HT1080 (cell line): ENCODE results near the gene CTBP1. TPM values are rescaled to one million over a fixed set of nuclear protein-coding genes. Genes with fewer than 3 reads are reported as not detected.

Source experiments
- DNase-seq: peaks from one replicate; pipeline ENCODE4 v3.0.0-alpha.2; 2015; ENCODE audit warnings: low read depth
- total RNA-seq: library from RNA; depleted of rRNA; stranded (reverse); fragments of >200 nt; shearing (Covaris generic); gene quantifications from 2 replicates; pipeline ENCODE4 v1.2.3, GENCODE V29; 2014

CTBP1 gene
- total RNA-seq, 1 experiment from 2014 or later, result 256 TPM

DNA sequence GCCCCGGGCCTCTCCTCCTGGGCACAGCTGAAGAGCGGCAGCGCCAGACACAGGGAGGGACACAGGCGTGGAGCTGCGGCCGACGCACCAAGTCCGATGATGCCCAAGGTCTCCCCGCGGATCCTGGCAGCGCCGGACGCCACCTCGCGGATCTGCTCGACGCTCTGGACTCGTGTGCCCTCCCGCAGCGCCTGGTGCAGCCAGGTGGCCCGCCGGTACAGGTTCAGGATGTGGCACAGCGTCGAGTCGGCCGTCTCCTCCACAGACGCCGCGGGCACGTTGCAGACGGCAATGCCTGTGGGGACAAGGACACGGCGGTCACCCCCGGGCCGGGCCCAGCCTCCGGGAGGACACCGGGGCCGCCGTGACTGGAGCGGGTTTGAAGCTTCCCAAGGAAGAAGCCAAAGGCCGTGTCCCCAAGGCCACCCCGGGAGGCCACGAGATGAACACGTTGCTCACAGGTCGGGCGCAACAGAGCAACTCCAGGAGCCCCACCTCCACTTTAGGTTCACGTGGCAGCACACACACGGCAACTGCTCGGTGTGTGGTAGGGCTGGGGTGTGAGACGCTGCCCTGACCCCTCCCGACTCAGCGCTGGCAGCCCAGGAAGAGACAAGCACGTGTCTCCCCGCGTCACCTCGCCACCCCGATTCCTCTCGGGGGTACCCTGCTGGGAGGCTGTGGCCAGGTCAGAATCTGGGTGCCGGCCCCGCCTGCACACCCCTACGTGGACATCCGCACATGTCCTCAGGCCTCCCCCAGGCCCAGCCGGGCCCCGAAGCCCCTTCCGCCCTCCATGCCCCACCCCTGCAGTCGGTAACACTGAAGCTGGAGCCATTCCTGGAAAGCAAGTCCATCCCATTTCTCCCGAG is 23.4 kb downstream of the CTBP1 start:
- DNase-seq, result no peak

GRCh38 chr4:1223841-1224809 is 24.8 kb downstream of the CTBP1 start:
- no peak for DNase-seq

DNA sequence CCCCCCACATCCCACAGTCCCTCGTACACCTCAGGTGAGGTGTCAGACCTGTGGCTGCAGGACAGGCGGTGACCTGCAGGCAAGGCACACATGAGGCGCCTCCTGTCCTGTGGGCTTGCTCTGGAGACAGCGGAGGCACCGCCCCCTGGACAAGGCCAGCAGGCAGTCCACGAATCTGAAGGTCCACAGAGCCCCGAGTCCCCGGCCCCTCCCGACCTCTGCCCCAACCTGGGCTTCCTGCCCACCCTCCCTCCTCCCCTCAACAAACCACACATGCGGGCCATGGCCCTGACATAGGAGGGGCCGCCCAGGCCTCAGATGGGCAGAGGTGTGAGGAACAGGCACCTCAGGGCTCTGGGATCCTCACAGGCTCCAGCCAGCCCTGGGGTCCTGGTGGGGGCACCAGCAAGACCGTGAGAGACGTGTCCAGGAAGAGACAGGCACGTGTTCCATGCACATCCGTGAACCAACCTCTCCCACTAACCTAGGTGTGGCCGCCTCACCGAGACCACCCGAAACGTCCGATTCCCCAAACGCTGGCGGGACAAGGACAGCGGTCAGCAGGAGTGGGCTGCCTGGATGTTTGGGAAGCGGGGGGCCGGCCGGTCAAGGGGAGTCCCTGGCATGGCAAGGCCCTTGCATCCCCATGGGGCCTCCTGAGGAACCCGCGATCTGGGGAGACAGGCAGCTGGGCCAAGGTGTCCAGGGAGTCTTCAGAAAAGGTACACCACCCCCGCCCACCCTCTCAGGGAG is 25.8 kb downstream of the CTBP1 start:
- DNase-seq, result no peak

GRCh38 chr4:1222036-1222789 is 26.7 kb downstream of the CTBP1 start:
- DNase-seq, result no peak

DNA sequence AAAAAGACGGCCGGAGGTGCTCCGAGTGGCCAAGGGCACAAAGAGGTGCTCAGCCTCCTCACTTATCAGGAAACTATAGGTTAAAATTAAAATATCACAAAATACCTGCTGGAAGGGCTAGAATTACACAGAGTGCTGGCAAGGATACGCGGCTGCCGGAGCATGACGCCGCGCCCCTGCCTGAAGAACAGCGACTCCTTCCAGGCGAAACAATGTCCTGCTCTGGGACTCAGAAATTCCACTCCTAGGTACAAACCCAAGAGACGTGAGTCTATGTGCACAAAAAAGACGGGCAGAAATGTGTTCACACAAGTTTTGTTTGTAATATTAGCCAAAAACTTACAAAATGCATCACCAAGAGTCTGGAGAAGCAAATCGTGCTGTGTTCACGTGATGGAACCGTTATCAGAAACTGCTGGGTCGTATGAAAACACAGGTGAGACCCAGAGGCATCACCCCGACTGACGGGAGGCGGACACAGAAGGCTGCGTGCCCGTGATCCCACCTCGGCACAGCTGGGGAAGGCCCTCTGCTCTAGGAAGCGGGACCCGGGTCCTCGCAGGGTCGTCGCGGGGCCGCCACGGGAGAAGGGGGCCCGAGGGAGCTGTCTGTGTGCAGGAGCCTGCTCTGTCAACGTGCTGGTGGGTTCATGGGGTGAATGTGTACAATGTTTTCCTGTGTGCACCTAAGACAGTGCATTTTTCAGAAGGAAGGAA is 27.6 kb downstream of the CTBP1 start:
- DNase-seq, result no peak

- no peak for DNase-seq
Measured at GRCh38 chr4:1220566-1220965, 28.4 kb downstream of the CTBP1 start.

GRCh38 chr4:1219566-1219950 is 29.4 kb downstream of the CTBP1 start:
- DNase-seq, result no peak

DNA sequence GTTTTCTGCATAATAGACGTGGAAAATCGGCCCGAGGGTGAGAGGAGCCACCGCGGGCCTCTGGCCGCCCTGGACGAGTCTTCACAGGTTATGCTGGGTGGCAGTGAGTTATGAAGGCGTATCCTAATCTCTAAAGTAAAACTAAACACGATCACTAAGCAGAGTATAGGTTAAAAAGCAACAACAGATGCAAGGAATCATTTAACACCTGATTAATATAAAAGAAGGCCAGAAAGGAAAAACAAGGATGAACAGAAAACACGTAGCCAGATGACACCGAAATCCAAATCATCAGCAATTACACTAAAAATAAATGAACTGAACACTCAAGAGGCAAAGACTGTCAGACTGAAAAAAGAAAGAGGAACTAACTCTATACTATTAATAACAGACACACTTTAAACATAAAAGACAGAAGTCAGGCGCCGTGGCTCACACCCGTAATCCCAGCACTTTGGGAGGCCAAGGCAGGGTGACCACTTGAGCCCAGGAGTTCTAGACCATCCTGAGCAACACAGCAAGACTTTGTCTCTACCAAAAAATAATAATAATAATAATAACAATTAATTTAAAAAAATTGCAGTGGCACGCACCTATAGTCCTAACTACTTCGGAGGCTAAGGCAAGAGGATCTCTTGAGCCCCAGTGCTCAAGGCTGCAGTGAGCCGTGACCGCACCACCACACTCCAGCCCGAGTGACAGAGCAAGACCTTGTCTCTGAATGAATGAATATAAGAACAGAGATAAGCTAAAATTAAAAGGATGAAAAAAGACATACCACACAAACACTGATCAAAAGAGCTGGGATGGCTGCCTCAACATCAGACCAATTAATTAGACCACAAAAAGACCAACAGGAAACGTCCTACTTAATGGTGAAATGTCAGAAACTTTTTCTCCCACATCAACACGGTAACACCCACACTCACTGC is 30.0 kb downstream of the CTBP1 start:
- no peak for DNase-seq

DNA sequence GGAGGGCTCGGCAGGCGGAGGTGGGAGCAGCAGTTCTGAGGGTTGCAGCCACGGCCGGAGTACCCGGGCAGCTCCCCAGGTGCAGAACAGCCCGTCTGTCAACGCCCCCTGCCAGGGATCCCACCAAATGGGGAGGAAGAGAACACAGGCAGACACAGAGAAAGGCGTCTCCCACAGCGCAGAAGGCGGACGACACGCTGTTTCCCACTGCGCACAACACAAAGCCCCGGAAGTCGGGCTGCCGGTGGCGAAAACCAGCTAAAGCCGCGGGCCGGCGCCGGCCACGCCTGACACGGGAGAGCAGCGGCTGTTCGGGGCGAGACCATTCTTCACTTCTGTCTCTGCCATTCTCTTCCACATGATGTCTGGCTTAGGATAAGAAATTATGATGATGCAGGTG is 31.6 kb downstream of the CTBP1 start:
- DNase-seq, result no peak

DNA sequence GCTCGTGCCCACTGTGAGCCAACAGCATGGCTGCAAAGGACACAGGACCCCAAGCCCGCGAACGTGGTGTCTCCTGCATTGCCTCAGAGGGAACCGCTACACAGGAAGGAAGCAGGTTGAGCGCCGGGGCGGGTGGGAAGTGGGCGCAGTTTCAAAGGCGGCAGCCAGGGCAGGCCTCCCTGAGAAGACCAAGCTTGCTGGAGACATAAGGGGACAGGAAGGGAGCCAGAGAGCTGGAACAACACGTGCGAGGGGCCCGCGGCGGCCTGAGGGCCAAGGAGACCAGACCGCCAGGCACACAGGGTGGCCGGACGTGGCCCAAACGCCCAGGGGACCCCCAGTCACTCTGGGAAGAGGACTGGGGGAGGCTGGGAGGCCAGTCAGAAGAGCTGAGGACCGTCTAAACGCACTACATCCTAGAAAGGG is 32.0 kb downstream of the CTBP1 start:
- no peak for DNase-seq

- no peak for DNase-seq
Measured at GRCh38 chr4:1216076-1216614, 32.8 kb downstream of the CTBP1 start.

DNA sequence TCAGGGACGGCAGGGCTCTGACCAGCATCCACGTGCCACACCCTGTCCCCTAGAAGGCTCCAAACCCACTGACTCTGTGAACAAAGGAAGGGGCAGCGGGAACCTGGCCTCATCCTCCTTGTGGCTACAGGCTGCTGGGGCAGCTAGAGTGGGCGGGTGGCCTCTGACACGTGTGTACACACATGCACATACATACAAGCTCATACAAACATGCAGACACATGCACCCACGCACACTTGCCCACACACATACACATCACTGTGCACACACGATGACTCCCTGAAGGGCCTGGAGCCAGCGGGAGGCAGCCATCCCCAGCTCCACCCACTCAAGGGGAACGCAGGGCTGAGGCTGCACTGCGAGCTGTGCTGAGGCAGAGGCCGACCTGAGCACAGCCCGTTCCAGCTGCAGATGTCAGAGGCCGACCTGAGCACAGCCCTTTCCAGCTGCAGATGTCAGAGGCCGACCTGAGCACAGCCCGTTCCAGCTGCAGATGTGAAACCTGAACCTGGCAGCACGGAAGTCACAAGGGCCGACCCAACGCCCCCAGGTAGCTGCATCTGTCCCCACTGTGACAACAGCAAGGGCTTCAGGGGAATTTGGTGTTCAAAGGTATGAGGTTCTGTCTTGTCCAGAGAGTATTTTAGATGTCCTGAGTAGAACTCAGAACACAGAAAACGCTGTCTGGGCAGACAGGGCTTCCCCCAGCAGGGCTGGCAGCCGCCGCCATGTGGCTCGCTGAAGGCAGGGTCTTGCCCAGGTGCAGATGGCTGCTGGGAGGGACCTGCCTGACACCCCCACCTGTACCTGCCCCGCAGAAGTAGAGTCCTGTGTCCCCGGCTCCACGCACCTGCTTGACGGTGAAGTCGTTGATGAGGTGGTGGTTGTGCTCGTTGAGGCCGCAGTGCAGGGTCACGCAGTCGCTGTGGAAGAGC is 33.5 kb downstream of the CTBP1 start:
- DNase-seq, result no peak

DNA sequence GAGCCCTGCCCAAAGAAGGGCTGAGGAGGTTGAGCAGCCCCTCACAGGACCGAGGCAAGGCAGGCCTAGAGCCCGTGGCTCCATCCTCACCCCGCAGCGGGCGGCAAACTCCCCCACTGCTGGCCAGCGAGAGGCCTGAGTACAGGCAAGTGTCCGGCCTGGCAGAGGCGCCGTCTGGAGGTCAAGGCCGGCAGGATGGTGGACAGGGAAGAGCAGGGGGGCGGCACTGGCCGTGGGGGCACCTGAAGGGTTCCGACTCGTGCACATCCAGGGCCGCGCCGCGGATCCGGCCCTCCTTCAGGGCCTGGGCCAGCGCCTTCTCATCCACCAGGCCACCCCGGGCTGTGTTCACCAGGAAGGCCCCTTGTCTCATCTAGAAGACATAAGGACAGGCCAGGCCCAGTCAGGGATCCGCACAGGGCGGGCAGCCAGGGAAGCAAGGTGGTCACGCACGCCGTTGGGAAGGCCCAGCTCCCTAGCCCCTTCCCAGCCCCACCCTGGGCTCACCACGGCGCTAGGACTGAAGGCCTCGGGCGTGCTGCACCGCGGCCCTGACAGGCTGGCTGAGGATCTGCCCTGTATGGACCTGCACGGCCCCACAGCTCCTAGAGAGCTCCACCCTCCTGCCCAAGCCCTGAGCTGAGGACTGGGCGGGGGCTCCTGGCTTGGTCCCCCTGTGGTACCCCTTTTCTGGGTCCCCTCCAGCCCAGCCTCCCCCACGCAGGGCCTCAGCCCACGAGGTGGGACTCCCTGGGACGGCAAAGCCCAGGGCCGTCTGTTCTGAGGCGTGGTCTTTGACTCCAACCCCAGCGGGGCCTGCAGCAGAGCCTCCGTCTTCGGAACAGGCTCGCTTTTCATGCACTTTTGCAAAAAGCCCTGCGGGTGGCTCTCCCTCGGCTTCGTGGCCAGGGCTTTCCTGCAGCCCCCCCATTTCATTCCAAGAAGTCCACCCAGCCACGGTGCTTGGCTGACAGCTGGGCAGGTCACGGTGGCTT is 34.5 kb downstream of the CTBP1 start:
- DNase-seq, result no peak

DNA sequence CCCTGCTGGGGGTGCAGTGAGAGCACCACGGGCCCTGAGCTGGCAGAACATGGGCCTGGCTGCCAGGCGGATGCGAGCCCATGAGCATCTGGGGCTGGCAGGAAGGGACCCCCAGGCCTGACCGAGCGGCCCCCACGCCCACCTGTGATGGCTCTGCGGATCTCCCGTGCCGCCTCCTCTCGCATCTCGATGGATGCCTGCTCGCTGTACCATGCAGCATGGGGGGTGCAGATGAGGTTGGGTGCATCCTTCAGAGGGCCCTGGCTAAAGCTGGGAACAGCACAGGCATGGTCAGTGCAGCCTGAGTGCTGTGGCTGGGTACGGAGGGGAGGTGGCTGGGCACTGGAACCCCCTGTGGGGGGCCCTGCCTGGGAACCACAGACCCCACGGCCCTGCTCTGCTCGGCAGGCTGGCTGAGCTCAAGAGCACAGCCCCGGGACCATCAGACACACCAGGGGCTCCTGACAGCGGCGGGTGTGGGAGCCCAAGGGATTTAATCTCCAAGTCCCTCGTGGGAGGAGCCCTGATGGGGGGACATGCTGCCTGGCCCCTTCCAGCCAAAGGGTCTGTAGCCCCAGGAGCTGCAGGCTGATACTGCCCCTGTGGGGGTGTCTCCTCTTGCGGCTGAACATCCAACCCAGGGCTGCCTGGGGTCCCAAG is 35.5 kb downstream of the CTBP1 start:
- no peak for DNase-seq

GRCh38 chr4:1212546-1213335 is 36.2 kb downstream of the CTBP1 start:
- no peak for DNase-seq
